Astrocyte (in vitro differentiated cells and primary cell): ENCODE results near the gene ZNF503. TPM values are rescaled to one million over a fixed set of nuclear protein-coding genes. Genes with fewer than 3 reads are reported as not detected.

Source experiments
- DNase-seq: peaks from one replicate; pipeline ENCODE4 v3.0.0-alpha.2; 2010; ENCODE audit warnings: low read depth
- FAIRE-seq: peaks from 2 replicates; lab custom pipeline; 2011; peaks lifted over from hg19 to GRCh38; lab: Jason Lieb, UNC
- H2AFZ ChIP-seq: 2 replicates; pipeline ENCODE4 v1.6.0; 2012; ENCODE audit warnings: low read depth, low read length, inconsistent platforms
- H3K27ac ChIP-seq: 2 replicates; pipeline ENCODE4 v1.5.1; 2011; ENCODE audit warnings: low read depth, low read length, inconsistent platforms
- H3K27me3 ChIP-seq: 2 replicates; pipeline ENCODE4 v1.6.0; 2011; ENCODE audit warnings: low read length, inconsistent platforms; ENCODE audit not compliant: insufficient read depth
- H3K36me3 ChIP-seq: 2 replicates; pipeline ENCODE4 v1.5.1; 2011; ENCODE audit warnings: low read length, inconsistent platforms; ENCODE audit not compliant: insufficient read depth
- H3K4me1 ChIP-seq: 2 replicates; pipeline ENCODE4 v1.5.1; 2011; ENCODE audit warnings: low read length, inconsistent platforms; ENCODE audit not compliant: insufficient read depth
- H3K4me2 ChIP-seq: 2 replicates; pipeline ENCODE4 v1.6.0; 2012; ENCODE audit warnings: low read length, inconsistent platforms
- H3K4me3 ChIP-seq: 2 replicates; pipeline ENCODE4 v1.5.1; 2011; ENCODE audit warnings: low read depth, mild to moderate bottlenecking, low read length, inconsistent platforms; ENCODE audit not compliant: insufficient read depth
- H3K79me2 ChIP-seq: 2 replicates; pipeline ENCODE4 v1.6.0; 2012; ENCODE audit warnings: mild to moderate bottlenecking, low read length, inconsistent platforms; ENCODE audit not compliant: insufficient read depth
- H3K9ac ChIP-seq: 2 replicates; pipeline ENCODE4 v1.6.0; 2012; ENCODE audit warnings: mild to moderate bottlenecking, low read length, inconsistent platforms
- H3K9me3 ChIP-seq: 2 replicates; pipeline ENCODE4 v1.5.1; 2012; ENCODE audit warnings: low read depth, mild to moderate bottlenecking, low read length, inconsistent platforms; ENCODE audit not compliant: insufficient read depth
- H4K20me1 ChIP-seq: 2 replicates; pipeline ENCODE4 v1.6.0; 2012; ENCODE audit warnings: low read length, inconsistent platforms; ENCODE audit not compliant: insufficient read depth
- H3K27ac Mint-ChIP-seq: one replicate; pipeline ENCODE4 v1.8.0; 2021; ENCODE audit warnings: mild to moderate bottlenecking, mixed read lengths; ENCODE audit not compliant: unreplicated experiment
- H3K27me3 Mint-ChIP-seq: one replicate; pipeline ENCODE4 v1.8.0; 2021; ENCODE audit warnings: low read depth, mixed read lengths; ENCODE audit not compliant: unreplicated experiment
- H3K36me3 Mint-ChIP-seq: one replicate; pipeline ENCODE4 v1.8.0; 2021; ENCODE audit warnings: low read depth, mixed read lengths; ENCODE audit not compliant: unreplicated experiment
- H3K4me1 Mint-ChIP-seq: one replicate; pipeline ENCODE4 v1.8.0; 2021; ENCODE audit warnings: low read depth, mixed read lengths; ENCODE audit not compliant: unreplicated experiment
- H3K4me3 Mint-ChIP-seq: one replicate; pipeline ENCODE4 v1.8.0; 2021; ENCODE audit warnings: mild to moderate bottlenecking, moderate library complexity, mixed read lengths; ENCODE audit not compliant: unreplicated experiment
- H3K9me3 Mint-ChIP-seq: one replicate; pipeline ENCODE4 v1.8.0; 2021; ENCODE audit warnings: mild to moderate bottlenecking, mixed read lengths; ENCODE audit not compliant: unreplicated experiment
- CTCF ChIP-seq: IDR thresholded peaks from 2 replicates; pipeline ENCODE4 v1.5.1; 2011; ENCODE audit warnings: low read depth, mild to moderate bottlenecking, inconsistent platforms, low read length, moderate library complexity; ENCODE audit not compliant: insufficient read depth
- EZH2 ChIP-seq: IDR thresholded peaks from 2 replicates; pipeline ENCODE4 v1.6.1; 2012; ENCODE audit warnings: mild to moderate bottlenecking, low read length, inconsistent platforms; ENCODE audit not compliant: insufficient read depth
- total RNA-seq: library from RNA; stranded (reverse); gene quantifications from 2 replicates; pipeline ENCODE4 v1.2.1, GENCODE V29; 2021

The ZNF503 gene
- total RNA-seq, 1 donor from 2014 or later, result 11.9 TPM

GRCh38 chr10:75431180-75432111 lies 29.9 kb upstream of the ZNF503 start, which contains the start of gene LRMDA:
Gene LRMDA (plus strand): TSS chr10:75431624.
- Histone ChIP-seq H3K36me3 (no peaks in the 10 kb centered on the region), H3K79me2 (no peaks in the 10 kb centered on the region), H3K4me3 (peak within 1 kb of the TSS; percentile 43), H4K20me1 (no peaks in the 10 kb centered on the region), H3K27ac (no peak within 1 kb of the TSS), H3K27me3 (peaks cover 28% of the 10 kb centered on the region), H3K9me3 (no peaks in the 10 kb centered on the region), H3K9ac (peak within 1 kb of the TSS; percentile 36), H2AFZ (peak within 1 kb of the TSS; percentile 82), H3K4me1 (peaks cover 10% of the 10 kb centered on the region), H3K4me2 (peak within 1 kb of the TSS; percentile 83)
- Mint-ChIP-seq H3K27ac (no peak within 1 kb of the TSS), H3K36me3 (peaks cover 1% of the 10 kb centered on the region), H3K4me3 (peak within 1 kb of the TSS; percentile 84), H3K9me3 (peaks cover 2% of the 10 kb centered on the region), H3K27me3 (peaks cover 44% of the 10 kb centered on the region), H3K4me1 (peaks cover 7% of the 10 kb centered on the region)
- DNase-seq, result no peak
- FAIRE-seq, result no peak
- TF ChIP-seq EZH2 (peak; percentile 17), CTCF (no peak)

- H3K79me2 ChIP-seq, result no peaks in the 10 kb centered on the region
- FAIRE-seq (no peak), DNase-seq (no peak)
- no peak overlapping the region for H3K9ac ChIP-seq
- TF ChIP-seq CTCF (no peak), EZH2 (no peak)
- no peaks in the 10 kb centered on the region for H4K20me1 ChIP-seq
- H2AFZ ChIP-seq, result no peak overlapping the region
- no peak overlapping the region for H3K4me3 ChIP-seq
- H3K4me1 ChIP-seq, result peaks cover 10% of the 10 kb centered on the region
- H3K27ac ChIP-seq, result no peak overlapping the region
- peak overlapping the region; percentile 58 for H3K27ac Mint-ChIP-seq
- H3K36me3 Mint-ChIP-seq, result peaks cover 1% of the 10 kb centered on the region
- no peaks in the 10 kb centered on the region for H3K36me3 ChIP-seq
- H3K9me3 ChIP-seq, result no peaks in the 10 kb centered on the region
- peaks cover 2% of the 10 kb centered on the region for H3K9me3 Mint-ChIP-seq
- H3K4me2 ChIP-seq, result no peak overlapping the region
- no peak overlapping the region for H3K4me3 Mint-ChIP-seq
- H3K4me1 Mint-ChIP-seq, result peaks cover 7% of the 10 kb centered on the region
- peaks cover 37% of the 10 kb centered on the region for H3K27me3 Mint-ChIP-seq
- peaks cover 23% of the 10 kb centered on the region for H3K27me3 ChIP-seq
These were observed 28.6 kb upstream of the ZNF503 start for GRCh38 chr10:75430000-75430763.
